Right lobe of liver (tissue), 6 donors: ENCODE measurements around the gene NR5A2. TPM values are rescaled to one million over a fixed set of nuclear protein-coding genes. Genes with fewer than 3 reads are reported as not detected.

ENCODE experiments used
- ATAC-seq, 4 donors: fragments of 200-7000 bp; cut with Tn5 transposase; one replicate each; pipeline ENCODE4 v1.9.1; 2020; ENCODE audit warnings: mild to moderate bottlenecking in 4 of 4, moderate library complexity in 4 of 4
- DNase-seq, 3 donors: peaks; one replicate each; pipeline ENCODE4 v3.0.0-alpha.2; 2020
- H3K27ac ChIP-seq, 3 donors: fragments of 200-600 bp; one replicate each; pipeline ENCODE4 v1.8.0; 2022
- H3K27me3 ChIP-seq, 2 donors: fragments of 200-600 bp; one replicate each; pipeline ENCODE4 v1.8.0; 2022
- H3K36me3 ChIP-seq, 4 donors: fragments of 200-600 bp; sonication (generic) in 1 of 4; one replicate each; pipeline versions ENCODE4 v1.5.1 to v1.8.0; 2017 to 2022; ENCODE audit warnings: control low read depth in 1 of 4
- H3K4me1 ChIP-seq, 4 donors: fragments of 200-600 bp; sonication (generic) in 1 of 4; one replicate each; pipeline versions ENCODE4 v1.5.1 to v1.8.0; 2017 to 2022; ENCODE audit warnings: control low read depth in 1 of 4
- H3K4me3 ChIP-seq, 3 donors: fragments of 200-600 bp; one replicate each; pipeline ENCODE4 v1.8.0; 2022
- H3K9me3 ChIP-seq, 4 donors: fragments of 200-600 bp; sonication (generic) in 1 of 4; one replicate each; pipeline versions ENCODE4 v1.5.1 to v1.8.0; 2017 to 2022; ENCODE audit warnings: control low read depth in 1 of 4
- CTCF ChIP-seq, 4 donors: fragments of 200-600 bp in 3 of 4; fragments of 450-650 bp in 1 of 4; IDR thresholded peaks; one replicate each; pipeline versions ENCODE4 v1.5.1 to v1.8.0; 2016 to 2022; ENCODE audit warnings: antibody characterized with exemption in 4 of 4, mild to moderate bottlenecking in 2 of 4
- POLR2A ChIP-seq: fragments of 450-650 bp; IDR thresholded peaks from one replicate; pipeline ENCODE4 v1.6.1; 2017; ENCODE audit warnings: antibody characterized with exemption, mild to moderate bottlenecking
- WGBS: methylation state at CpG from one replicate; pipeline ENCODE4 v1.1.6; 2018; ENCODE audit warnings: low coverage, low lambda C conversion rate; ENCODE audit not compliant: insufficient coverage; ENCODE audit errors: missing lambda C conversion rate; 5-methylcytosine and 5-hydroxymethylcytosine counted together
- intact Hi-C, 2 donors: fragments of 100-400 bp; cut with DNase I; formaldehyde crosslinking; loops; one replicate each; pipeline versions ENCODE4 v1.11.2 to v1.14.1; 2022
- total RNA-seq, 6 experiments: library from RNA; depleted of rRNA in 2 of 6; stranded (reverse); fragments of >200 nt in 2 of 6; fragmentation: NEBNext Ultra II Directional in 3 of 6; extraction: Animal tissue kit (Norgen Biotek cat#: 25700) in 3 of 6; gene quantifications; one replicate each; pipeline versions ENCODE4 v1.1.0 to v1.2.4, GENCODE V29; 2016 to 2023
- donor health status: DM: no; HTN: yes; CAD: no.
- donor health status: DM: no; HTN: no; CAD: no.
- donor health status: DM: no; HTN: no; CAD: no.
- donor health status: DM: no; HTN: yes; CAD: no.
- donor health status: DM: no; HTN: yes; CAD: no.

NR5A2 gene
- total RNA-seq, 6 experiments from 2014 or later: 20.4 to 35.0 (median 28.5) TPM

- intact Hi-C loops: no loop called here
- WGBS: 64% methylated on average over 8 of the region's 8 CpGs
- ATAC-seq (no peak), DNase-seq (no peak)
- no peak overlapping the region for H3K4me3 ChIP-seq
- no peaks in the 10 kb centered on the region for H3K27me3 ChIP-seq
- no peaks in the 10 kb centered on the region for H3K9me3 ChIP-seq
- TF ChIP-seq CTCF (IDR thresholded peaks at IDR 0.05): no peak
- TF ChIP-seq POLR2A: no peak
- H3K4me1 ChIP-seq: peaks cover 0 to 10% (median 5%) of the 10 kb centered on the region in 4 donors
- peaks cover 0 to 10% (median 4%) of the 10 kb centered on the region in 4 donors for H3K36me3 ChIP-seq
- H3K27ac ChIP-seq: no peak overlapping the region
Measured at GRCh38 chr1:200107004-200107470, 79.5 kb downstream of the NR5A2 start.

GRCh38 chr1:200108659-200109058 lies 81.1 kb downstream of the NR5A2 start:
- peaks cover 0 to 10% (median 4%) of the 10 kb centered on the region in 4 donors for H3K36me3 ChIP-seq
- H3K27me3 ChIP-seq: no peaks in the 10 kb centered on the region
- H3K4me1 ChIP-seq: peaks cover 0 to 9% (median 5%) of the 10 kb centered on the region in 4 donors
- DNase-seq (no peak), ATAC-seq (peak in 1 of 4 donors; percentile 22)
- H3K4me3 ChIP-seq: no peak overlapping the region
- TF ChIP-seq CTCF (IDR thresholded peaks at IDR 0.05): no peak
- no peak for TF ChIP-seq POLR2A
- intact Hi-C loops: no loop called here
- H3K9me3 ChIP-seq: no peaks in the 10 kb centered on the region
- 33% methylated on average over 1 of the region's 1 CpG for WGBS
- no peak overlapping the region for H3K27ac ChIP-seq

GRCh38 chr1:200112290-200112689 lies 84.8 kb downstream of the NR5A2 start:
- H3K4me1 ChIP-seq: peaks cover 0 to 22% (median 9%) of the 10 kb centered on the region in 4 donors
- 96% methylated on average over 2 of the region's 3 CpGs for WGBS
- peaks cover 0 to 10% (median 2%) of the 10 kb centered on the region in 4 donors for H3K36me3 ChIP-seq
- H3K27me3 ChIP-seq: no peaks in the 10 kb centered on the region
- DNase-seq (no peak), ATAC-seq (no peak)
- TF ChIP-seq POLR2A (no peak), CTCF (IDR thresholded peaks at IDR 0.05) (no peak)
- H3K4me3 ChIP-seq: no peak overlapping the region
- no peak overlapping the region for H3K27ac ChIP-seq
- intact Hi-C loops: no loop called here
- no peaks in the 10 kb centered on the region for H3K9me3 ChIP-seq

GRCh38 chr1:200115532-200115931 lies 88.0 kb downstream of the NR5A2 start:
- Histone ChIP-seq H3K4me3 (no peak overlapping the region), H3K27ac (peak overlapping the region in 2 of 3 donors; percentile 75), H3K9me3 (no peaks in the 10 kb centered on the region), H3K4me1 (peaks cover 0 to 44% (median 14%) of the 10 kb centered on the region in 4 donors), H3K36me3 (peaks cover 0 to 10% (median 2%) of the 10 kb centered on the region in 4 donors), H3K27me3 (no peaks in the 10 kb centered on the region)
- intact Hi-C loops: no loop called here
- TF ChIP-seq CTCF (IDR thresholded peaks at IDR 0.05) (no peak), POLR2A (no peak)
- DNase-seq (no peak), ATAC-seq (peak in 3 of 4 donors; percentile 2 to 44 (median 6))
- WGBS: 33% methylated on average over 1 of the region's 1 CpG
